Large intestine (tissue), 3 donors: ENCODE measurements around the gene STK24. TPM values are rescaled to one million over a fixed set of nuclear protein-coding genes. Genes with fewer than 3 reads are reported as not detected.

Experiments used
- DNase-seq, 2 donors: peaks; one replicate each; pipeline versions ENCODE4 v3.0.0 to v3.0.0-alpha.2; 2013
- H3K27ac ChIP-seq: one replicate; pipeline ENCODE4 v1.5.1; 2013; ENCODE audit warnings: low read length
- H3K27me3 ChIP-seq: 2 replicates; pipeline ENCODE4 v1.6.1; 2013; ENCODE audit warnings: low read length; ENCODE audit not compliant: control insufficient read depth, insufficient read depth
- H3K36me3 ChIP-seq: 2 replicates; pipeline ENCODE4 v1.6.1; 2013; ENCODE audit warnings: low read length; ENCODE audit not compliant: control insufficient read depth, insufficient read depth
- H3K4me1 ChIP-seq: one replicate; pipeline ENCODE4 v1.6.1; 2013; ENCODE audit warnings: low read length; ENCODE audit not compliant: control insufficient read depth, insufficient read depth
- H3K4me3 ChIP-seq: one replicate; pipeline ENCODE4 v1.5.1; 2013; ENCODE audit warnings: low read length
- H3K9me3 ChIP-seq: one replicate; pipeline ENCODE4 v1.6.1; 2013; ENCODE audit warnings: mild to moderate bottlenecking, low read depth, low read length, moderate library complexity; ENCODE audit not compliant: control insufficient read depth
- WGBS: methylation state at CpG from one replicate; pipeline ENCODE4 v1.1.5; 2013; ENCODE audit warnings: low lambda C conversion rate; ENCODE audit not compliant: insufficient coverage; 5-methylcytosine and 5-hydroxymethylcytosine counted together
- polyA plus RNA-seq: library from polyadenylated mRNA; unstranded; fragments of 120-200 nt; gene quantifications from one replicate; pipeline ENCODE4 v1.2.1, GENCODE V29; 2013

Gene STK24
- polyA plus RNA-seq, 1 donor, result 119 TPM

- Histone ChIP-seq H3K4me3 (no peak overlapping the region), H3K27me3 (no peaks in the 10 kb centered on the region), H3K4me1 (no peaks in the 10 kb centered on the region), H3K9me3 (peaks cover 3% of the 10 kb centered on the region), H3K36me3 (peaks cover 3% of the 10 kb centered on the region), H3K27ac (no peak overlapping the region)
- no CpG with 5 or more reads among the region's 11 CpGs for WGBS
- no peak for DNase-seq
Measured at GRCh38 chr13:98524793-98525192, 52.1 kb downstream of the STK24 start.

- WGBS, result no CpG with 5 or more reads among the region's 11 CpGs
- H3K4me3 ChIP-seq, result no peak overlapping the region
- H3K27ac ChIP-seq, result no peak overlapping the region
- peaks cover 3% of the 10 kb centered on the region for H3K36me3 ChIP-seq
- no peak for DNase-seq
- H3K9me3 ChIP-seq, result peaks cover 3% of the 10 kb centered on the region
- no peaks in the 10 kb centered on the region for H3K4me1 ChIP-seq
- H3K27me3 ChIP-seq, result no peaks in the 10 kb centered on the region
Measured at GRCh38 chr13:98524391-98524790, 52.5 kb downstream of the STK24 start.

GRCh38 chr13:98523455-98524102 lies 53.3 kb downstream of the STK24 start:
- Histone ChIP-seq H3K9me3 (peaks cover 3% of the 10 kb centered on the region), H3K4me3 (no peak overlapping the region), H3K27ac (no peak overlapping the region), H3K4me1 (no peaks in the 10 kb centered on the region), H3K27me3 (no peaks in the 10 kb centered on the region), H3K36me3 (peaks cover 3% of the 10 kb centered on the region)
- DNase-seq, result no peak
- WGBS, result no CpG with 5 or more reads among the region's 16 CpGs

- H3K36me3 ChIP-seq, result peaks cover 6% of the 10 kb centered on the region
- DNase-seq, result no peak
- H3K27ac ChIP-seq, result no peak overlapping the region
- no CpG with 5 or more reads among the region's 5 CpGs for WGBS
- H3K9me3 ChIP-seq, result no peaks in the 10 kb centered on the region
- no peak overlapping the region for H3K4me3 ChIP-seq
- H3K27me3 ChIP-seq, result no peaks in the 10 kb centered on the region
- H3K4me1 ChIP-seq, result no peaks in the 10 kb centered on the region
Measured at GRCh38 chr13:98522371-98522770, 54.5 kb downstream of the STK24 start.

GRCh38 chr13:98521461-98522247 lies 55.3 kb downstream of the STK24 start:
- Histone ChIP-seq H3K4me3 (no peak overlapping the region), H3K27ac (no peak overlapping the region), H3K36me3 (peaks cover 9% of the 10 kb centered on the region), H3K4me1 (no peaks in the 10 kb centered on the region), H3K27me3 (no peaks in the 10 kb centered on the region), H3K9me3 (no peaks in the 10 kb centered on the region)
- 96% methylated on average over 4 of the region's 20 CpGs for WGBS
- DNase-seq, result no peak

GRCh38 chr13:98520674-98521449 lies 56.0 kb downstream of the STK24 start:
- no peak for DNase-seq
- WGBS, result no CpG with 5 or more reads among the region's 18 CpGs
- Histone ChIP-seq H3K9me3 (no peaks in the 10 kb centered on the region), H3K4me1 (no peaks in the 10 kb centered on the region), H3K36me3 (peaks cover 12% of the 10 kb centered on the region), H3K4me3 (no peak overlapping the region), H3K27ac (no peak overlapping the region), H3K27me3 (no peaks in the 10 kb centered on the region)

GRCh38 chr13:98519976-98520375 lies 56.9 kb downstream of the STK24 start:
- Histone ChIP-seq H3K9me3 (no peaks in the 10 kb centered on the region), H3K36me3 (peaks cover 12% of the 10 kb centered on the region), H3K27me3 (no peaks in the 10 kb centered on the region), H3K27ac (no peak overlapping the region), H3K4me1 (no peaks in the 10 kb centered on the region), H3K4me3 (no peak overlapping the region)
- no CpG with 5 or more reads among the region's 4 CpGs for WGBS
- no peak for DNase-seq

GRCh38 chr13:98517576-98518310 lies 59.2 kb downstream of the STK24 start:
- Histone ChIP-seq H3K27me3 (no peaks in the 10 kb centered on the region), H3K4me1 (no peaks in the 10 kb centered on the region), H3K36me3 (peaks cover 16% of the 10 kb centered on the region), H3K9me3 (no peaks in the 10 kb centered on the region), H3K4me3 (no peak overlapping the region), H3K27ac (no peak overlapping the region)
- no CpG with 5 or more reads among the region's 6 CpGs for WGBS
- DNase-seq, result no peak

GRCh38 chr13:98515818-98516465 lies 61.0 kb downstream of the STK24 start:
- no peaks in the 10 kb centered on the region for H3K9me3 ChIP-seq
- no peak overlapping the region for H3K27ac ChIP-seq
- DNase-seq, result no peak
- H3K27me3 ChIP-seq, result no peaks in the 10 kb centered on the region
- WGBS, result 60% methylated on average over 1 of the region's 4 CpGs
- peaks cover 16% of the 10 kb centered on the region for H3K36me3 ChIP-seq
- no peaks in the 10 kb centered on the region for H3K4me1 ChIP-seq
- no peak overlapping the region for H3K4me3 ChIP-seq
